K562 (cell line): Measurements from ENCODE around the gene HIPK1. TPM values are rescaled to one million over a fixed set of nuclear protein-coding genes. Genes with fewer than 3 reads are reported as not detected.

ENCODE experiments used
- CGGBP1 ChIP-seq: fragments of 250-450 bp; sonication (Bioruptor Pico); IDR thresholded peaks from 2 replicates; pipeline ENCODE4 v1.9.0; 2021; ENCODE audit warnings: mild to moderate bottlenecking
- EP300 ChIP-seq: IDR thresholded peaks from 2 replicates; pipeline ENCODE4 v1.6.1; 2012; ENCODE audit warnings: low read length, improper control_type of control experiment
- ETV6 ChIP-seq, 3 experiments: fragments of 150-350 bp in 1 of 3; sonication (generic) in 1 of 3; formaldehyde crosslinking in 1 of 3; IDR thresholded peaks; 2 replicates each; pipeline versions ENCODE4 v1.6.1 to v1.8.0; 2014 to 2022; ENCODE audit warnings: borderline replicate concordance in 2 of 3, low read depth in 2 of 3, antibody characterized with exemption in 1 of 3, low read length in 1 of 3, mild to moderate bottlenecking in 1 of 3, missing genetic modification reagents in 1 of 3
- FOXM1 ChIP-seq, 2 experiments: fragments of 450-650 bp in 1 of 2; sonication (generic) in 1 of 2; formaldehyde crosslinking in 1 of 2; IDR thresholded peaks; 2 replicates each; pipeline versions ENCODE4 v1.6.1 to v1.9.0; 2017 to 2022; ENCODE audit warnings: low read depth in 2 of 2, mild to moderate bottlenecking in 2 of 2, missing genetic modification reagents in 1 of 2, moderate library complexity in 1 of 2
- MECOM ChIP-seq: fragments of 250-450 bp; sonication (Bioruptor Pico); IDR thresholded peaks from 2 replicates; pipeline ENCODE4 v1.8.0; 2022; ENCODE audit warnings: inconsistent platforms
- MIER1 ChIP-seq: fragments of 450-650 bp; IDR thresholded peaks from 2 replicates; pipeline ENCODE4 v1.6.1; 2016; ENCODE audit warnings: antibody characterized with exemption, mild to moderate bottlenecking, low read depth
- SP2 ChIP-seq: IDR thresholded peaks from 2 replicates; pipeline ENCODE4 v1.6.1; 2011; ENCODE audit warnings: mild to moderate bottlenecking, low read depth, low read length, moderate library complexity; ENCODE audit not compliant: poor library complexity, severe bottlenecking; ENCODE audit errors: extremely low read depth
- STAT5B ChIP-seq: fragments of 250-450 bp; sonication (Bioruptor Pico); IDR thresholded peaks from 2 replicates; pipeline ENCODE4 v1.8.0; 2021; ENCODE audit warnings: mild to moderate bottlenecking, inconsistent platforms
- TRIM24 ChIP-seq, 2 experiments: fragments of 450-650 bp; IDR thresholded peaks; 2 replicates each; pipeline ENCODE4 v1.6.1; 2016
- YBX1 ChIP-seq: fragments of 450-650 bp; IDR thresholded peaks from 2 replicates; pipeline ENCODE4 v1.7.1; 2016; ENCODE audit warnings: mild to moderate bottlenecking
- ZFX ChIP-seq: sonication (generic); formaldehyde crosslinking; IDR thresholded peaks from 2 replicates; pipeline ENCODE4 v1.8.0; 2022; ENCODE audit warnings: mild to moderate bottlenecking, missing genetic modification reagents, moderate library complexity
- ZHX1 ChIP-seq: fragments of 150-350 bp; conservative IDR thresholded peaks from 2 replicates; pipeline ENCODE4 v1.6.1; 2014; ENCODE audit warnings: low read length
- ZNF318 ChIP-seq, 2 experiments: fragments of 450-650 bp; IDR thresholded peaks; 2 replicates each; pipeline ENCODE4 v1.6.1; 2016; ENCODE audit warnings: mild to moderate bottlenecking in 2 of 2, borderline replicate concordance in 1 of 2, low read depth in 1 of 2, moderate library complexity in 1 of 2
- ZNF507 ChIP-seq: conservative IDR thresholded peaks from 2 replicates; pipeline ENCODE4 v1.6.1; 2017; ENCODE audit warnings: missing genetic modification characterization, missing compliant biosample characterization
- ZNF707 ChIP-seq: fragments of 250-450 bp; sonication (Bioruptor Pico); conservative IDR thresholded peaks from 2 replicates; pipeline ENCODE4 v1.8.0; 2022; ENCODE audit warnings: inconsistent platforms, mild to moderate bottlenecking, moderate library complexity
- polyA plus RNA-seq, 8 experiments: library from polyadenylated mRNA; depleted of rRNA in 4 of 8; stranded (reverse) in 5 of 8; unstranded in 3 of 8; fragments of >200 nt; fragmentation: Nextera tagmentation in 2 of 8; fragmentation: Illumina TruSeq in 1 of 8; extraction: Ambion mirVana in 2 of 8; extraction: Trizol in 1 of 8; gene quantifications; 2 replicates each; pipeline versions ENCODE4 v1.2.1 to v1.2.3, GENCODE V29; 2011 to 2014; ENCODE audit warnings: inconsistent platforms in 1 of 8, missing spikeins in 1 of 8
- total RNA-seq, 7 experiments: library from RNA; depleted of rRNA in 6 of 7; stranded (reverse); fragments of >200 nt in 6 of 7; fragmentation: Illumina TruSeq in 2 of 7; extraction: Trizol in 2 of 7; gene quantifications; 2 replicates each; pipeline versions ENCODE4 v1.2.1 to v1.2.3, GENCODE V29; 2011 to 2021; ENCODE audit warnings: low replicate concordance in 1 of 7

The HIPK1 gene
- total and polyA plus RNA-seq, 9 of the 15 experiments (the other 6 are each of a cell fraction or from before 2014, with no cell fraction given) = 10.0 to 57.9 (median 29.6) TPM

- TF ChIP-seq ZHX1 (no peak), YBX1 (no peak), ZFX (CRISPR knock-in tag) (peak; percentile 37; the same call in 1 of the 2 replicates), SP2 (peak; percentile 22), ZNF707 (CRISPR knock-in tag) (no peak), MIER1 (peak; percentile 40; the same call in 1 of the 2 replicates), ZNF318 (IDR thresholded peaks at IDR 0.05; ENCODE audit: borderline replicate concordance in 1 of 2, low read depth in 1 of 2) (no peak), MECOM (no peak), EP300 (no peak), ZNF507 (no peak), TRIM24 (IDR thresholded peaks at IDR 0.05) (no peak), CGGBP1 (CRISPR knock-in tag) (0 out of 2 replicates have a peak, but pooled peaks have one; percentile 52), ETV6 (IDR thresholded peaks at IDR 0.05; ENCODE audit: borderline replicate concordance in 1 of 2, low read depth in 2 of 2, low read length in 1 of 2) (no peak), ETV6 (CRISPR knock-in tag; IDR thresholded peaks at IDR 0.05; ENCODE audit: borderline replicate concordance) (peak; percentile 74; the same call in 1 of the 2 replicates), STAT5B (CRISPR knock-in tag) (no peak), FOXM1 (IDR thresholded peaks at IDR 0.05; ENCODE audit: low read depth) (no peak), FOXM1 (CRISPR knock-in tag; IDR thresholded peaks at IDR 0.05; ENCODE audit: low read depth) (no peak)
Observed at GRCh38 chr1:113905435-113905861, 23.7 kb upstream of the HIPK1 start (continued).
